Measurements from ENCODE around the gene MACROD1.
"Not testable (repeated sequence)": the region's sequence is repeated elsewhere in the genome, so short reads cannot be mapped to it uniquely, and the experiment has no call there.

- TF ChIP-seq, protein P1, sequence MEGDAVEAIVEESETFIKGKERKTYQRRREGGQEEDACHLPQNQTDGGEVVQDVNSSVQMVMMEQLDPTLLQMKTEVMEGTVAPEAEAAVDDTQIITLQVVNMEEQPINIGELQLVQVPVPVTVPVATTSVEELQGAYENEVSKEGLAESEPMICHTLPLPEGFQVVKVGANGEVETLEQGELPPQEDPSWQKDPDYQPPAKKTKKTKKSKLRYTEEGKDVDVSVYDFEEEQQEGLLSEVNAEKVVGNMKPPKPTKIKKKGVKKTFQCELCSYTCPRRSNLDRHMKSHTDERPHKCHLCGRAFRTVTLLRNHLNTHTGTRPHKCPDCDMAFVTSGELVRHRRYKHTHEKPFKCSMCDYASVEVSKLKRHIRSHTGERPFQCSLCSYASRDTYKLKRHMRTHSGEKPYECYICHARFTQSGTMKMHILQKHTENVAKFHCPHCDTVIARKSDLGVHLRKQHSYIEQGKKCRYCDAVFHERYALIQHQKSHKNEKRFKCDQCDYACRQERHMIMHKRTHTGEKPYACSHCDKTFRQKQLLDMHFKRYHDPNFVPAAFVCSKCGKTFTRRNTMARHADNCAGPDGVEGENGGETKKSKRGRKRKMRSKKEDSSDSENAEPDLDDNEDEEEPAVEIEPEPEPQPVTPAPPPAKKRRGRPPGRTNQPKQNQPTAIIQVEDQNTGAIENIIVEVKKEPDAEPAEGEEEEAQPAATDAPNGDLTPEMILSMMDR (IDR thresholded peaks at IDR 0.05) = not testable (repeated sequence)
- not testable (repeated sequence) for TF ChIP-seq POLR2A (IDR thresholded peaks at IDR 0.05)
Measured at GRCh38 chr11:64047373-64047772, 118.5 kb downstream of the MACROD1 start.

Data from Peyer's patch (tissue), 4 donors.